BJ (cell line): Measurements from ENCODE around the gene PACSIN1. TPM values are rescaled to one million over a fixed set of nuclear protein-coding genes. Genes with fewer than 3 reads are reported as not detected.

Experiments used
- CTCF ChIA-PET: fragments of 350-600 bp; formaldehyde crosslinking; extraction: SDS; loops from one replicate; lab custom pipeline; 2021; ENCODE audit warnings: antibody characterized with exemption, inconsistent platforms; lab: Yijun Ruan, JAX
- POLR2A ChIA-PET: fragments of 300-600 bp; sonication (Branson Sonifier 250); formaldehyde crosslinking; extraction: SDS; loops from one replicate; lab custom pipeline; 2021; ENCODE audit warnings: antibody characterized with exemption; lab: Charles Lee
- DNase-seq: peaks from one replicate; pipeline ENCODE4 v3.0.0-alpha.2; 2011; ENCODE audit warnings: low read depth
- H3K27me3 ChIP-seq: 2 replicates; pipeline ENCODE4 v1.6.0; 2011; ENCODE audit warnings: low read length; ENCODE audit not compliant: control insufficient read depth, insufficient read depth
- H3K36me3 ChIP-seq: 2 replicates; pipeline ENCODE4 v1.5.1; 2011; ENCODE audit warnings: low read length; ENCODE audit not compliant: control insufficient read depth, insufficient read depth
- H3K4me3 ChIP-seq: 2 replicates; pipeline ENCODE4 v1.5.1; 2011; ENCODE audit warnings: low read depth, mild to moderate bottlenecking, control low read depth, low read length
- polyA plus RNA-seq: library from polyadenylated mRNA; depleted of rRNA; stranded (reverse); fragments of >200 nt; gene quantifications from 2 replicates; pipeline ENCODE4 v1.2.3, GENCODE V29; 2011
- TF ChIP-seq, protein P1 (sequence below): IDR thresholded peaks from 2 replicates; pipeline ENCODE4 v1.5.1; 2011; ENCODE audit warnings: low read depth, mild to moderate bottlenecking, control low read depth, inconsistent platforms, low read length, moderate library complexity; ENCODE audit not compliant: insufficient read depth

PACSIN1 gene
- polyA plus RNA-seq, 1 experiment = 0.04 TPM

DNA sequence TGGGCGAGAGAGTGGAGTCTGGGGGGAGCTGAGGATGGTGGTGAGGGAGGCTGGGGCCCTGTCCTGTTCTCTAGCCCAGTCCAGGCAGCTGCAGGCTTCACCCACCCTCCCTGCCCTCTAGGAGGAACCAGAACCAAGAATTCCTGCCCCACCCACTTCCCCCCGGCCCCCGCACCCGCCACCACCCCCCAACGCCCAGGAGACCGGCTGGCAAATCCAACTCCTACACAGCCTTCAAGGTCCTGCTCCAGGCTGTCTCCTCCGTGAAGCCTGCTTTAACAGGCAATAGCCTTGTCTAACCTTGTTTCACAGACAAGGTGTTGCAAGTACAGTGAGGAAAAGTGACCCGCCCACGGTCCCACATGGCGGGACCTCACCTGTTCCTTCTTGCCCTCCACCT lies 87.9 kb downstream of the PACSIN1 start:
- CTCF ChIA-PET = no interaction called here
- no peak overlapping the region for H3K4me3 ChIP-seq
- TF ChIP-seq, protein P1, sequence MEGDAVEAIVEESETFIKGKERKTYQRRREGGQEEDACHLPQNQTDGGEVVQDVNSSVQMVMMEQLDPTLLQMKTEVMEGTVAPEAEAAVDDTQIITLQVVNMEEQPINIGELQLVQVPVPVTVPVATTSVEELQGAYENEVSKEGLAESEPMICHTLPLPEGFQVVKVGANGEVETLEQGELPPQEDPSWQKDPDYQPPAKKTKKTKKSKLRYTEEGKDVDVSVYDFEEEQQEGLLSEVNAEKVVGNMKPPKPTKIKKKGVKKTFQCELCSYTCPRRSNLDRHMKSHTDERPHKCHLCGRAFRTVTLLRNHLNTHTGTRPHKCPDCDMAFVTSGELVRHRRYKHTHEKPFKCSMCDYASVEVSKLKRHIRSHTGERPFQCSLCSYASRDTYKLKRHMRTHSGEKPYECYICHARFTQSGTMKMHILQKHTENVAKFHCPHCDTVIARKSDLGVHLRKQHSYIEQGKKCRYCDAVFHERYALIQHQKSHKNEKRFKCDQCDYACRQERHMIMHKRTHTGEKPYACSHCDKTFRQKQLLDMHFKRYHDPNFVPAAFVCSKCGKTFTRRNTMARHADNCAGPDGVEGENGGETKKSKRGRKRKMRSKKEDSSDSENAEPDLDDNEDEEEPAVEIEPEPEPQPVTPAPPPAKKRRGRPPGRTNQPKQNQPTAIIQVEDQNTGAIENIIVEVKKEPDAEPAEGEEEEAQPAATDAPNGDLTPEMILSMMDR = no peak
- H3K36me3 ChIP-seq = no peaks in the 10 kb centered on the region
- no peak for DNase-seq
- peaks cover 1% of the 10 kb centered on the region; the same call in 1 of the 2 replicates for H3K27me3 ChIP-seq
- POLR2A ChIA-PET = no interaction called here

DNA sequence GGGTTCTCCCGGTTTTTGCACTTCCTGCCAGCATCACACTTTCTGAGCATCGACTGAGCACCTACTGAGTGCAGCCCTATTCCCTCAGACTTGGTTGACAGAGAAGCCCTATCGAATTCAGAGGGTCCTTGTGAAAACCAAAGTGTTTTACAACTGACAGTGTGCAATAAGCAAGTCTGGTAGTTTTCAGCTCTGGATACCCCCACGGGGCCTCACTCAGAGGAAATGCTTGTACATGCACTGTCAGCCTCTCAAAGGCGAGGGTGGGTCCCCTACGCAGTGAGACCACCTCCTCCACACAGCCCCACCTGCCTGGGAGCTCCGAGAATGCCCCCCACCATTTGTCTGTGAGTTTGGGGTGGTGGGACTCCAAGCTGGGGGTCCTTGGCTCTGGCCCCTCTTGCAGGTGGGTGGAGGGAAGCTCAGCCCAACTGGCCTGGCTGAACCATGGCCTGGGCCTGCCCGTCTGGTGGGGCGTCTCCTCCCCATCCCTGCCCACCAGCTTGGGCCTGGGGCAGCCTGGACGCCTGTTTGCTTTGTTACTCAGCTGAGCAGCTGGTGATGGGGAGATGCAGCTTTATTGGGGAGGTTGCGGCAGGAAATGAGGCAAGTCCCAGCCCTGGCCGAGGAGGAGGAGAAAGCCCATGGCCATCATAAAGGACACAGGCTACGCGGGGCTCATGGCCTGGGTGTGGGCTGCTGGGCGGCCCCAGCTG lies 88.6 kb downstream of the PACSIN1 start:
- ChIA-PET POLR2A (no interaction called here), CTCF (interaction anchor here (1.5 kb wide), 1 partner anchor 19 kb away, joined by 3 read pairs; no protein-coding TSS in a partner anchor)
- H3K27me3 ChIP-seq = peaks cover 1% of the 10 kb centered on the region; the same call in 1 of the 2 replicates
- no peak for DNase-seq
- H3K36me3 ChIP-seq = no peaks in the 10 kb centered on the region
- TF ChIP-seq, protein P1 = no peak
- no peak overlapping the region for H3K4me3 ChIP-seq

DNA sequence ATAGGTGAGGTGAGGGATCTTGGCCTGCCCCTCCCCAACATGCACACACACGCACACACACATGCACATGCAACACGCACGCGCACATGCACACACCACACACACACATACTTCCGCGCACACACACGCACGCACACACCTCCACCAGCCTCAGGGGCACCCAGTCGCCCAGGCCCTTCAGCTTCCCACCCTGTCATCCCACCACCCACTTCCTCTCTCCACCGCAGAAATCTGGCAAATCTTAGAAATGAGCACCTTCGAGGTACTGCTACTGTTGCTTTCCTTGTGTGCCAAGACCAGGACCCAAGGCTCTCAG lies 89.1 kb downstream of the PACSIN1 start:
- peaks cover 1% of the 10 kb centered on the region; the same call in 1 of the 2 replicates for H3K27me3 ChIP-seq
- H3K4me3 ChIP-seq = no peak overlapping the region
- CTCF ChIA-PET = interaction anchor here (1.5 kb wide), 1 partner anchor 20 kb away, joined by 3 read pairs; no protein-coding TSS in a partner anchor
- DNase-seq = no peak
- no peaks in the 10 kb centered on the region for H3K36me3 ChIP-seq
- TF ChIP-seq, protein P1 = no peak
- POLR2A ChIA-PET = no interaction called here

DNA sequence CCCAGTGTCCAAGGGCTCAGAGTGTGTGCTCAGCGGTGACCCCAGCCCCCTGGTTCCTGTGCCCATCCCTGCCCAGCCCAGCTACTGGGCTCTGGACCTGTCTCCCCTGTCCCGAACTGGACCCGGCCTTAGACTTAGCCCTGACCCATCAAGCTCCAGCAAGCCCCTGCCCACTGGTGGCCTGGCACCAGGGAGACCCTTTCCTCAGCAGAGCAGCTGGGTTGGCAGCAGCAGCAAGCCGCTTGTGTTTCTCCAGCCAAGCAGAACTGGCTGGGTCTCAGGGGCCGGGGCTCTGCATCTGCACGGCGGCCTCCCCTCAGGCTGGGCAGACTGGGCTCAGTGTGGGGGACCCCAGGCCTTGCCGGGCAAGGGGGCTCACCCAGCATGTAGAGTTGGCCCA lies 89.5 kb downstream of the PACSIN1 start:
- no peak for DNase-seq
- Histone ChIP-seq H3K4me3 (no peak overlapping the region), H3K36me3 (no peaks in the 10 kb centered on the region), H3K27me3 (peaks cover 1% of the 10 kb centered on the region; the same call in 1 of the 2 replicates)
- TF ChIP-seq, protein P1 = no peak
- CTCF ChIA-PET = interaction anchor here (1.5 kb wide), 1 partner anchor 20 kb away, joined by 3 read pairs; no protein-coding TSS in a partner anchor
- POLR2A ChIA-PET = no interaction called here

DNA sequence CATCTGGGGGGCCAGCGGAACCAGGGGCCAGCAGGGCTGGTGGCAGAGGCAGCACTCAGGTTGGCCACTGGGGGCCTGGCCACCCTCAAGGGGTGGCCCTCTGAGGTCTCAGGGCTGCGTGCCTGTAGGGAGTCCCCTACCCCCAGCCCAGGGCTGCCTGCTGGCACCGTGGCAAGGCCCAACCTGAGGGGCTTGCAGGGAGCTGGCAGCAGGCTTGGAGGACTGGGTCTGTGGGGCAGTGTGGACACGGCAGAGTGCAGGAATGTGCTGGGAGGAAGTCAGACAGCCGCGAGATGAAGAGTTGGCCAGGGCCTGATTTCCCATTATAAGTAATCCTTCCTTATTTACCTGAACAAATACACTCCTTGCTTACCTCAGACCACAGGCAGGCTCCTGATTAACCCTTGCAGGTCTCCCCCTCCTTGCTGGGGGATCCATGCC lies 90.2 kb downstream of the PACSIN1 start, which contains the start of gene SPDEF:
Gene SPDEF, minus strand, starts transcription at position 299 of the 441 bp plus-strand sequence. CDS start 11,874 bp downstream, outside the sequence.
- ChIA-PET POLR2A (no interaction called here), CTCF (no interaction called here)
- peaks cover 1% of the 10 kb centered on the region; the same call in 1 of the 2 replicates for H3K27me3 ChIP-seq
- TF ChIP-seq, protein P1 = no peak
- H3K4me3 ChIP-seq = no peak within 1 kb of the TSS
- H3K36me3 ChIP-seq = no peaks in the 10 kb centered on the region
- no peak for DNase-seq
